ENCODE measurements around the gene BCL2L2.

DNA sequence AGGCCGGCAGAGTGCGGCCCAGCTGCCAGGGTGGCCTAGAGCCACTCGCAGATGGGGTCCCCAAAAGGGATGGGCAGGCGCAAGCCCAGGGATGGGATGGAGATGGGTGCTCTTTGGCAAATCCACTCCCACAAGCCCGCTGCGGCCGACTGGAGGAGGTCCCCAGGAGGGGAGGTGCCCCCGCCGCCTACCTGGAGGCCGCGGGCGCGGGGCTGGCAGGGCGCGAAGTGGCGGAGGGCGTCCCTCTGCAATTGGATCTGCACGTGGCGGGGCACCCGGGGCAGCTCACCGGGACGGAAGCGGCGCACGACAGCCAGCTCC lies 4.7 kb upstream of the BCL2L2 start:
- TF ChIP-seq ZNF830 (tag by site-specific recombination; IDR thresholded peaks at IDR 0.05; ENCODE audit: low read depth) (no peak), ZNF621 (tag by site-specific recombination; IDR thresholded peaks at IDR 0.05) (no peak), ZBTB1 (tag by site-specific recombination; IDR thresholded peaks at IDR 0.05) (no peak)

All from HEK293 (cell line).